ENCODE results near the gene SLC16A3. TPM values are rescaled to one million over a fixed set of nuclear protein-coding genes. Genes with fewer than 3 reads are reported as not detected.
A peak's percentile ranks its signal among the peaks of the same experiment; 100 is the strongest.

The SLC16A3 gene
- 68.8 and 70.7 TPM in 2 replicates for polyA plus RNA-seq (2012; rRNA removed)
- 25.2 and 42.6 TPM in 2 replicates for polyA plus RNA-seq (2012; cell fraction: cytosol; rRNA removed)
- polyA plus RNA-seq (2012; cell fraction: nucleus; rRNA removed): 38.5 and 58.7 TPM in 2 replicates

- Histone ChIP-seq H3K9me2 (no peaks in the 10 kb centered on the region), H3K27ac (ENCODE audit: low read depth in 2 of 2, low read length in 1 of 2) (peak within 1 kb of the TSS in 1 of 2 experiments; percentile 17; a peak in 1 of 4 replicates), H3K9ac (peak within 1 kb of the TSS; percentile 80), H3F3A (replicated peaks; ENCODE audit: insufficient read depth) (peaks cover 4% of the 10 kb centered on the region), H2AFZ (ENCODE audit: low read depth) (peak within 1 kb of the TSS; percentile 65; the same call in 1 of the 2 replicates), H3K79me2 (ENCODE audit: insufficient read depth) (peaks cover 58% of the 10 kb centered on the region), H3K27me3 (ENCODE audit: insufficient read depth) (no peaks in the 10 kb centered on the region), H3K4me1 (ENCODE audit: control insufficient read depth in 1 of 2, insufficient read depth in 2 of 2, low read depth in 1 of 2, low read length in 1 of 2) (peaks cover 4 to 5% of the 10 kb centered on the region in 2 experiments; a peak in 2 of 4 replicates), H3K9me3 (no peaks in the 10 kb centered on the region), H3K4me3 (ENCODE audit: low read depth in 2 of 2, low read length in 1 of 2) (peak within 1 kb of the TSS; percentile 62 to 64), H3K36me3 (replicated peaks in 1 of 2; ENCODE audit: control insufficient read depth in 1 of 2, insufficient read depth in 2 of 2, low read length in 1 of 2) (peaks cover 0 to 2% of the 10 kb centered on the region in 2 experiments), H3K4me2 (peak within 1 kb of the TSS; percentile 95), H4K20me1 (ENCODE audit: insufficient read depth) (peaks cover 15% of the 10 kb centered on the region; the same call in 1 of the 2 replicates)
- ChIA-PET POLR2A (interaction anchor here (1.5 kb wide), 1 partner anchor 13 kb away, joined by 7 read pairs; no protein-coding TSS in a partner anchor), CTCF (interaction anchor here (0.6 to 2.9 kb wide), 12 partner anchors 8 to 356 kb away, joined by 3 to 11 read pairs (median 4); no protein-coding TSS in a partner anchor)
- WGBS (ENCODE audit: low lambda C conversion rate): 52% methylated on average over 33 of the region's 105 CpGs
- peak; percentile 94 for DNase-seq
- TF ChIP-seq YY1 (IDR thresholded peaks at IDR 0.05; ENCODE audit: low read depth) (no peak), POLR2AphosphoS5 (IDR thresholded peaks at IDR 0.05; ENCODE audit: low read depth, low read length) (peak; percentile 71; the same call in 1 of the 2 replicates), EP300 (IDR thresholded peaks at IDR 0.05; ENCODE audit: borderline replicate concordance in 1 of 2, low read depth in 1 of 2, low read length in 1 of 2) (no peak), MEF2A (IDR thresholded peaks at IDR 0.05; ENCODE audit: borderline replicate concordance, low read depth) (no peak), TAF1 (IDR thresholded peaks at IDR 0.05; ENCODE audit: borderline replicate concordance, low read depth, low read length) (peak; percentile 64; the same call in 1 of the 2 replicates), NRF1 (IDR thresholded peaks at IDR 0.05; ENCODE audit: low read depth, low read length) (peak; percentile 40; the same call in 1 of the 2 replicates), GABPA (IDR thresholded peaks at IDR 0.05; ENCODE audit: low read depth) (no peak), EZH2phosphoT487 (IDR thresholded peaks at IDR 0.05; ENCODE audit: borderline replicate concordance, low read depth) (no peak)
These were observed at the start of gene SLC16A3 for GRCh38 chr17:82228842-82229697. SLC16A3 (plus strand) TSS chr17:82229042; CDS start chr17:82236009, 6,967 bp downstream.

GRCh38 chr17:82179412-82179811 is 49.4 kb upstream of the SLC16A3 start:
- Histone ChIP-seq H3K27me3 (ENCODE audit: insufficient read depth) (no peaks in the 10 kb centered on the region), H3K4me3 (ENCODE audit: low read depth in 2 of 2, low read length in 1 of 2) (no peak overlapping the region), H3K9me2 (no peaks in the 10 kb centered on the region), H3K4me2 (no peak overlapping the region), H3K9me3 (no peaks in the 10 kb centered on the region), H3K9ac (no peak overlapping the region), H3K79me2 (ENCODE audit: insufficient read depth) (no peaks in the 10 kb centered on the region), H2AFZ (ENCODE audit: low read depth) (no peak overlapping the region), H4K20me1 (ENCODE audit: insufficient read depth) (no peaks in the 10 kb centered on the region), H3K36me3 (replicated peaks in 1 of 2; ENCODE audit: control insufficient read depth in 1 of 2, insufficient read depth in 2 of 2, low read length in 1 of 2) (peaks cover 42 to 48% of the 10 kb centered on the region in 2 experiments), H3K4me1 (ENCODE audit: control insufficient read depth in 1 of 2, insufficient read depth in 2 of 2, low read depth in 1 of 2, low read length in 1 of 2) (no peaks in the 10 kb centered on the region; a peak in 1 of 4 replicates), H3K27ac (ENCODE audit: low read depth in 2 of 2, low read length in 1 of 2) (no peak overlapping the region), H3F3A (replicated peaks; ENCODE audit: insufficient read depth) (no peaks in the 10 kb centered on the region)
- TF ChIP-seq REST (IDR thresholded peaks at IDR 0.05; ENCODE audit: low read depth, low read length): no peak
- TF ChIP-seq FOSL2 (IDR thresholded peaks at IDR 0.05; ENCODE audit: borderline replicate concordance, low read depth): no peak
- TF ChIP-seq NFIC (IDR thresholded peaks at IDR 0.05; ENCODE audit: borderline replicate concordance): no peak
- no peak for TF ChIP-seq FOXJ3 (CRISPR knock-in tag; IDR thresholded peaks at IDR 0.05)
- TF ChIP-seq EP300 (IDR thresholded peaks at IDR 0.05; ENCODE audit: borderline replicate concordance in 1 of 2, low read depth in 1 of 2, low read length in 1 of 2): no peak
- no peak for TF ChIP-seq SIN3A (IDR thresholded peaks at IDR 0.05; ENCODE audit: borderline replicate concordance, low read depth, low read length)
- TF ChIP-seq MXI1 (IDR thresholded peaks at IDR 0.05; ENCODE audit: low read depth, low read length): no peak
- no peak for TF ChIP-seq YY1 (IDR thresholded peaks at IDR 0.05; ENCODE audit: low read depth)
- no peak for TF ChIP-seq JUND (IDR thresholded peaks at IDR 0.05)
- WGBS (ENCODE audit: low lambda C conversion rate): 91% methylated on average over 13 of the region's 13 CpGs
- CTCF ChIA-PET: interaction anchor here (1.0 to 2.9 kb wide), 2 partner anchors 10 to 25 kb away, joined by 3 to 14 read pairs; no protein-coding TSS in a partner anchor
- no peak for DNase-seq
- POLR2A ChIA-PET: interaction anchor here (0.5 kb wide), 1 partner anchor 109 kb away, joined by 3 read pairs; no protein-coding TSS in a partner anchor

All from SK-N-SH (cell line).